GM23248 (cell line): ENCODE measurements around the gene HJURP. TPM values are rescaled to one million over a fixed set of nuclear protein-coding genes. Genes with fewer than 3 reads are reported as not detected.

Experiments used
- DNase-seq: peaks from one replicate; pipeline ENCODE4 v3.0.0-alpha.2; 2015
- H2AFZ ChIP-seq: fragments of 200-600 bp; sonication (generic); 2 replicates; pipeline ENCODE4 v1.6.1; 2016; ENCODE audit warnings: antibody characterized with exemption
- H3F3A ChIP-seq: fragments of 200-600 bp; sonication (generic); 2 replicates; pipeline ENCODE4 v1.6.1; 2016; ENCODE audit warnings: mild to moderate bottlenecking, antibody characterized with exemption, mixed run types; ENCODE audit not compliant: insufficient read depth
- H3K27ac ChIP-seq: fragments of 200-600 bp; sonication (generic); 2 replicates; pipeline ENCODE4 v1.5.1; 2016; ENCODE audit warnings: mild to moderate bottlenecking
- H3K27me3 ChIP-seq: fragments of 200-600 bp; sonication (generic); replicated peaks from 2 replicates; pipeline ENCODE4 v1.6.1; 2016; ENCODE audit warnings: mild to moderate bottlenecking; ENCODE audit not compliant: insufficient read depth
- H3K36me3 ChIP-seq: fragments of 200-600 bp; sonication (generic); 2 replicates; pipeline ENCODE4 v1.6.1; 2016; ENCODE audit warnings: low read depth, mild to moderate bottlenecking
- H3K4me1 ChIP-seq: fragments of 200-600 bp; sonication (generic); 2 replicates; pipeline ENCODE4 v1.6.1; 2016; ENCODE audit warnings: mild to moderate bottlenecking; ENCODE audit not compliant: insufficient read depth
- H3K4me2 ChIP-seq: fragments of 200-600 bp; sonication (generic); one replicate; pipeline ENCODE4 v1.6.1; 2016; ENCODE audit warnings: mild to moderate bottlenecking; ENCODE audit not compliant: unreplicated experiment
- H3K4me3 ChIP-seq: fragments of 200-600 bp; sonication (generic); 2 replicates; pipeline ENCODE4 v1.5.1; 2016; ENCODE audit warnings: mild to moderate bottlenecking
- H3K79me2 ChIP-seq: fragments of 200-600 bp; sonication (generic); 2 replicates; pipeline ENCODE4 v1.6.1; 2016; ENCODE audit warnings: mild to moderate bottlenecking; ENCODE audit not compliant: insufficient read depth
- H3K9ac ChIP-seq: fragments of 200-600 bp; sonication (generic); 2 replicates; pipeline ENCODE4 v1.6.1; 2016; ENCODE audit warnings: mild to moderate bottlenecking
- H3K9me2 ChIP-seq: fragments of 200-600 bp; sonication (generic); 2 replicates; pipeline ENCODE4 v1.6.1; 2016; ENCODE audit warnings: mixed run types, mild to moderate bottlenecking, moderate library complexity; ENCODE audit not compliant: insufficient read depth
- H3K9me3 ChIP-seq: fragments of 200-600 bp; sonication (generic); one replicate; pipeline ENCODE4 v1.6.1; 2017; ENCODE audit warnings: low read depth
- H4K20me1 ChIP-seq: fragments of 200-600 bp; sonication (generic); 2 replicates; pipeline ENCODE4 v1.6.0; 2016; ENCODE audit not compliant: insufficient read depth
- EZH2 ChIP-seq: fragments of 200-600 bp; sonication (generic); IDR thresholded peaks from 2 replicates; pipeline ENCODE4 v1.6.1; 2018; ENCODE audit warnings: antibody characterized with exemption, mild to moderate bottlenecking; ENCODE audit not compliant: insufficient read depth, poor library complexity, severe bottlenecking
- EZH2phosphoT487 ChIP-seq: fragments of 200-600 bp; sonication (generic); IDR thresholded peaks from 2 replicates; pipeline ENCODE4 v1.6.1; 2018; ENCODE audit warnings: antibody characterized with exemption, moderate library complexity, mild to moderate bottlenecking, low read depth; ENCODE audit not compliant: insufficient read depth
- WGBS, 2 experiments: methylation state at CpG; one replicate each; pipeline ENCODE4 v1.1.6; 2015 to 2017; ENCODE audit warnings: low lambda C conversion rate in 2 of 2, low coverage in 1 of 2; ENCODE audit errors: missing lambda C conversion rate in 2 of 2; 5-methylcytosine and 5-hydroxymethylcytosine counted together
- in situ Hi-C: fragments of 300-500 bp; cut with MboI; formaldehyde crosslinking; loops from 2 replicates; pipeline ENCODE4 v1.15.0; 2020
- polyA plus RNA-seq: library from polyadenylated mRNA; unstranded; fragments of >200 nt; fragmentation: Nextera tagmentation; extraction: Ambion mirVana; gene quantifications from 2 replicates; pipeline ENCODE4 v1.2.1, GENCODE V29; 2016
- total RNA-seq: library from RNA; depleted of rRNA; stranded (reverse); fragments of >200 nt; shearing (Covaris generic); gene quantifications from 2 replicates; pipeline ENCODE4 v1.2.3, GENCODE V29; 2014

HJURP gene
- total and polyA plus RNA-seq, 2 experiments from 2014 or later = 13.2 to 13.9 TPM

GRCh38 chr2:233830111-233830802 is 24.1 kb downstream of the HJURP start:
- no peak for TF ChIP-seq EZH2
- no peak for TF ChIP-seq EZH2phosphoT487
- Histone ChIP-seq H3K36me3 (no peaks in the 10 kb centered on the region), H3F3A (no peaks in the 10 kb centered on the region), H3K9ac (no peak overlapping the region), H3K27ac (no peak overlapping the region), H3K4me2 (no peak overlapping the region), H3K4me1 (no peaks in the 10 kb centered on the region), H3K9me2 (no peaks in the 10 kb centered on the region), H3K79me2 (no peaks in the 10 kb centered on the region), H2AFZ (no peak overlapping the region), H3K9me3 (no peaks in the 10 kb centered on the region), H4K20me1 (no peaks in the 10 kb centered on the region), H3K27me3 (no peaks in the 10 kb centered on the region), H3K4me3 (no peak overlapping the region)
- in situ Hi-C loops = no loop called here
- DNase-seq = no peak
- 92 to 97% methylated on average over 6 of the region's 6 CpGs for WGBS, 2 experiments

- in situ Hi-C loops = no loop called here
- Histone ChIP-seq H3K36me3 (no peaks in the 10 kb centered on the region), H3K79me2 (no peaks in the 10 kb centered on the region), H3K9me2 (no peaks in the 10 kb centered on the region), H3K27me3 (peaks cover 4% of the 10 kb centered on the region; the same call in 1 of the 2 replicates), H3K27ac (no peak overlapping the region), H3F3A (no peaks in the 10 kb centered on the region), H3K4me3 (no peak overlapping the region), H3K4me1 (no peaks in the 10 kb centered on the region), H3K4me2 (no peak overlapping the region), H2AFZ (no peak overlapping the region), H4K20me1 (no peaks in the 10 kb centered on the region), H3K9ac (no peak overlapping the region), H3K9me3 (no peaks in the 10 kb centered on the region)
- TF ChIP-seq EZH2phosphoT487 (no peak), EZH2 (no peak)
- 73 to 76% methylated on average over 15 of the region's 15 CpGs for WGBS, 2 experiments
- DNase-seq = no peak
Observed at GRCh38 chr2:233829193-233830110, 24.9 kb downstream of the HJURP start.

GRCh38 chr2:233828546-233829192 is 25.7 kb downstream of the HJURP start:
- H3K27ac ChIP-seq = no peak overlapping the region
- H3K4me2 ChIP-seq = no peak overlapping the region
- H3F3A ChIP-seq = no peaks in the 10 kb centered on the region
- H3K9me3 ChIP-seq = no peaks in the 10 kb centered on the region
- in situ Hi-C loops = no loop called here
- H3K36me3 ChIP-seq = no peaks in the 10 kb centered on the region
- DNase-seq = no peak
- WGBS, 2 experiments = 72% methylated on average over 23 to 24 of the region's 24 CpGs
- no peaks in the 10 kb centered on the region for H3K4me1 ChIP-seq
- TF ChIP-seq EZH2phosphoT487 (no peak), EZH2 (no peak)
- no peak overlapping the region for H3K9ac ChIP-seq
- H3K27me3 ChIP-seq = peaks cover 7% of the 10 kb centered on the region; the same call in 1 of the 2 replicates
- H3K79me2 ChIP-seq = no peaks in the 10 kb centered on the region
- H3K9me2 ChIP-seq = no peaks in the 10 kb centered on the region
- H2AFZ ChIP-seq = no peak overlapping the region
- H4K20me1 ChIP-seq = no peaks in the 10 kb centered on the region
- H3K4me3 ChIP-seq = no peak overlapping the region

GRCh38 chr2:233824373-233824772 is 30.0 kb downstream of the HJURP start:
- WGBS, 2 experiments = 37 to 38% methylated on average over 7 of the region's 7 CpGs
- no peak overlapping the region for H3K4me3 ChIP-seq
- no peaks in the 10 kb centered on the region for H3K4me1 ChIP-seq
- no peak for DNase-seq
- peaks cover 19% of the 10 kb centered on the region for H3K27me3 ChIP-seq
- in situ Hi-C loops = no loop called here
- H4K20me1 ChIP-seq = no peaks in the 10 kb centered on the region
- no peak overlapping the region for H3K27ac ChIP-seq
- H3K36me3 ChIP-seq = no peaks in the 10 kb centered on the region
- no peak overlapping the region for H3K9ac ChIP-seq
- no peak overlapping the region for H3K4me2 ChIP-seq
- no peak overlapping the region for H2AFZ ChIP-seq
- no peaks in the 10 kb centered on the region for H3K9me3 ChIP-seq
- TF ChIP-seq EZH2 = no peak
- TF ChIP-seq EZH2phosphoT487 = no peak
- no peaks in the 10 kb centered on the region for H3K9me2 ChIP-seq
- no peaks in the 10 kb centered on the region for H3K79me2 ChIP-seq
- no peaks in the 10 kb centered on the region for H3F3A ChIP-seq
